H9 (cell line): ENCODE results near the gene FBXL2. TPM values are rescaled to one million over a fixed set of nuclear protein-coding genes. Genes with fewer than 3 reads are reported as not detected.

ENCODE experiments used
- DNase-seq: peaks from one replicate; pipeline ENCODE4 v3.0.0-alpha.2; 2017
- H2AFZ ChIP-seq: one replicate; pipeline ENCODE4 v1.6.1; 2013; ENCODE audit warnings: mild to moderate bottlenecking, low read length, control low read depth, moderate library complexity
- H2AK5ac ChIP-seq: 2 replicates; pipeline ENCODE4 v1.6.1; 2013; ENCODE audit warnings: low read length, control low read depth, mixed read lengths; ENCODE audit not compliant: insufficient read length
- H2BK120ac ChIP-seq: one replicate; pipeline ENCODE4 v1.6.1; 2013; ENCODE audit warnings: low read depth, mild to moderate bottlenecking, low read length, control low read depth, inconsistent platforms; ENCODE audit not compliant: poor library complexity, severe bottlenecking
- H2BK12ac ChIP-seq: 2 replicates; pipeline ENCODE4 v1.6.1; 2013; ENCODE audit warnings: low read length, control low read depth, mixed read lengths, low read depth; ENCODE audit not compliant: insufficient read length
- H2BK15ac ChIP-seq: 2 replicates; pipeline ENCODE4 v1.6.1; 2013; ENCODE audit warnings: low read depth, low read length, control low read depth
- H2BK20ac ChIP-seq: one replicate; pipeline ENCODE4 v1.6.1; 2013; ENCODE audit warnings: low read depth, mild to moderate bottlenecking, low read length, control low read depth, inconsistent platforms; ENCODE audit not compliant: poor library complexity, severe bottlenecking
- H2BK5ac ChIP-seq: 2 replicates; pipeline ENCODE4 v1.6.1; 2013; ENCODE audit warnings: low read length, control low read depth, mixed read lengths; ENCODE audit not compliant: insufficient read length
- H3K14ac ChIP-seq: 2 replicates; pipeline ENCODE4 v1.6.1; 2013; ENCODE audit warnings: low read length, control low read depth; ENCODE audit not compliant: insufficient read depth
- H3K18ac ChIP-seq: 2 replicates; pipeline ENCODE4 v1.6.1; 2013; ENCODE audit warnings: low read depth, mild to moderate bottlenecking, mixed read lengths, low read length, control low read depth; ENCODE audit not compliant: insufficient read length
- H3K23ac ChIP-seq: 2 replicates; pipeline ENCODE4 v1.6.1; 2013; ENCODE audit warnings: low read length, control low read depth, mixed read lengths, low read depth; ENCODE audit not compliant: insufficient read length
- H3K23me2 ChIP-seq: 2 replicates; pipeline ENCODE4 v1.6.1; 2013; ENCODE audit warnings: low read depth, mild to moderate bottlenecking, mixed read lengths, low read length, control low read depth; ENCODE audit not compliant: insufficient read length, poor library complexity, severe bottlenecking
- H3K27ac ChIP-seq: 2 replicates; pipeline ENCODE4 v1.5.1; 2013; ENCODE audit warnings: low read length, control low read depth, mixed read lengths, low read depth; ENCODE audit not compliant: insufficient read length
- H3K27me3 ChIP-seq: 2 replicates; pipeline ENCODE4 v1.6.1; 2013; ENCODE audit warnings: low read length, control low read depth, inconsistent platforms; ENCODE audit not compliant: insufficient read depth
- H3K4ac ChIP-seq: 2 replicates; pipeline ENCODE4 v1.6.1; 2013; ENCODE audit warnings: low read depth, mild to moderate bottlenecking, control low read depth, inconsistent platforms, low read length, moderate library complexity
- H3K4me1 ChIP-seq: 2 replicates; pipeline ENCODE4 v1.6.1; 2013; ENCODE audit warnings: low read length, control low read depth, inconsistent platforms; ENCODE audit not compliant: insufficient read depth
- H3K4me2 ChIP-seq: 2 replicates; pipeline ENCODE4 v1.6.1; 2013; ENCODE audit warnings: low read length, control low read depth, mixed read lengths; ENCODE audit not compliant: insufficient read length, insufficient read depth
- H3K56ac ChIP-seq: 2 replicates; pipeline ENCODE4 v1.6.1; 2013; ENCODE audit warnings: low read depth, mild to moderate bottlenecking, mixed read lengths, low read length, control low read depth; ENCODE audit not compliant: insufficient read length
- H3K79me1 ChIP-seq: 2 replicates; pipeline ENCODE4 v1.6.1; 2013; ENCODE audit warnings: low read depth, mild to moderate bottlenecking, moderate library complexity, low read length, control low read depth, inconsistent platforms; ENCODE audit not compliant: insufficient read depth, poor library complexity, severe bottlenecking
- H3K79me2 ChIP-seq: 2 replicates; pipeline ENCODE4 v1.6.1; 2013; ENCODE audit warnings: low read length, control low read depth, inconsistent platforms; ENCODE audit not compliant: insufficient read depth
- H3K9ac ChIP-seq: 2 replicates; pipeline ENCODE4 v1.6.1; 2013; ENCODE audit warnings: low read length, control low read depth, mixed read lengths; ENCODE audit not compliant: insufficient read length; ENCODE audit errors: extremely low read depth
- H3K9me3 ChIP-seq: one replicate; pipeline ENCODE4 v1.6.1; 2013; ENCODE audit warnings: low read depth, low read length, inconsistent platforms; ENCODE audit not compliant: control insufficient read depth
- H3T11ph ChIP-seq: one replicate; pipeline ENCODE4 v1.6.1; 2013; ENCODE audit warnings: mild to moderate bottlenecking, low read length, control low read depth, inconsistent platforms
- H4K20me1 ChIP-seq: one replicate; pipeline ENCODE4 v1.6.1; 2013; ENCODE audit not compliant: control insufficient read depth, insufficient read length, insufficient read depth
- H4K5ac ChIP-seq: 2 replicates; pipeline ENCODE4 v1.6.1; 2013; ENCODE audit warnings: low read depth, mild to moderate bottlenecking, mixed read lengths, low read length, control low read depth; ENCODE audit not compliant: insufficient read length
- H4K8ac ChIP-seq: replicated peaks from 2 replicates; pipeline ENCODE4 v1.6.1; 2013; ENCODE audit warnings: low read length, control low read depth, mixed read lengths, low read depth; ENCODE audit not compliant: insufficient read length
- H4K91ac ChIP-seq: 2 replicates; pipeline ENCODE4 v1.6.1; 2013; ENCODE audit warnings: low read depth, mild to moderate bottlenecking, moderate library complexity, mixed read lengths, low read length, control low read depth; ENCODE audit not compliant: insufficient read length
- H3K27ac Mint-ChIP-seq, 3 experiments: 2 replicates in 2 of 3; 3 replicates in 1 of 3; pipeline ENCODE4 v1.8.0; 2020 to 2021; ENCODE audit warnings: mixed read lengths in 3 of 3, mild to moderate bottlenecking in 1 of 3, moderate library complexity in 1 of 3
- H3K27me3 Mint-ChIP-seq: 2 replicates; pipeline ENCODE4 v1.8.0; 2021; ENCODE audit warnings: low read depth, mild to moderate bottlenecking, moderate library complexity, mixed read lengths
- H3K36me3 Mint-ChIP-seq, 3 experiments: 2 replicates in 2 of 3; 3 replicates in 1 of 3; pipeline ENCODE4 v1.8.0; 2020 to 2021; ENCODE audit warnings: low read depth in 3 of 3, mixed read lengths in 3 of 3; ENCODE audit not compliant: insufficient read depth in 1 of 3
- H3K4me1 Mint-ChIP-seq, 2 experiments: 2 replicates each; pipeline ENCODE4 v1.8.0; 2020; ENCODE audit warnings: mixed read lengths in 2 of 2
- H3K4me3 Mint-ChIP-seq, 2 experiments: 2 replicates in 1 of 2; 3 replicates in 1 of 2; pipeline ENCODE4 v1.8.0; 2020 to 2021; ENCODE audit warnings: mild to moderate bottlenecking in 2 of 2, mixed read lengths in 2 of 2, moderate library complexity in 1 of 2
- H3K9me3 Mint-ChIP-seq, 2 experiments: 2 replicates in 1 of 2; 3 replicates in 1 of 2; pipeline ENCODE4 v1.8.0; 2020; ENCODE audit warnings: mild to moderate bottlenecking in 2 of 2, mixed read lengths in 2 of 2, moderate library complexity in 1 of 2
- CTCF ChIP-seq: fragments of 200-600 bp; sonication (generic); conservative IDR thresholded peaks from 3 replicates; pipeline ENCODE4 v1.8.0; 2021; ENCODE audit warnings: antibody characterized with exemption, mild to moderate bottlenecking
- WGBS: extraction: QIAGEN DNeasy Blood & Tissue Kit; methylation state at CpG from one replicate; pipeline ENCODE4 v1.1.7; 2013; ENCODE audit warnings: missing lambda C conversion rate, low lambda C conversion rate, mixed read lengths; ENCODE audit not compliant: insufficient read length; ENCODE audit errors: extremely low coverage; 5-methylcytosine and 5-hydroxymethylcytosine counted together
- total RNA-seq: library from RNA; stranded (reverse); gene quantifications from 2 replicates; pipeline ENCODE4 v1.2.1, GENCODE V29; 2021

Gene FBXL2
- total RNA-seq, 1 experiment from 2014 or later, result 2.7 TPM

- Histone ChIP-seq H3K9ac (no peak overlapping the region), H2BK20ac (no peak overlapping the region), H4K8ac (no peak overlapping the region), H3K27me3 (no peaks in the 10 kb centered on the region), H2BK12ac (no peak overlapping the region), H3K4me2 (no peak overlapping the region), H2BK5ac (no peak overlapping the region), H3K9me3 (no peaks in the 10 kb centered on the region), H3K14ac (no peak overlapping the region), H4K5ac (no peak overlapping the region), H3T11ph (no peak overlapping the region), H3K18ac (no peak overlapping the region), H2BK15ac (no peak overlapping the region), H3K27ac (no peak overlapping the region), H2AK5ac (no peak overlapping the region), H3K56ac (no peak overlapping the region), H3K79me2 (peaks cover under 1% of the 10 kb centered on the region; the same call in 1 of the 2 replicates), H3K23ac (no peak overlapping the region), H3K4ac (no peak overlapping the region), H4K20me1 (no peaks in the 10 kb centered on the region), H3K23me2 (no peaks in the 10 kb centered on the region), H2BK120ac (no peak overlapping the region), H2AFZ (no peak overlapping the region), H3K4me1 (no peaks in the 10 kb centered on the region; the same call in 1 of the 2 replicates), H3K79me1 (peaks cover 4% of the 10 kb centered on the region), H4K91ac (no peak overlapping the region)
- Mint-ChIP-seq H3K36me3 (peaks cover 51 to 75% (median 75%) of the 10 kb centered on the region in 3 experiments; a peak in 6 of 7 replicates), H3K27me3 (no peaks in the 10 kb centered on the region), H3K27ac (peak overlapping the region in 1 of 3 experiments; percentile 66; a peak in 1 of 7 replicates), H3K4me1 (peaks cover 6 to 8% of the 10 kb centered on the region in 2 experiments), H3K4me3 (no peak overlapping the region), H3K9me3 (no peaks in the 10 kb centered on the region)
- no peak for DNase-seq
- no peak for TF ChIP-seq CTCF
- WGBS, result no CpG with 5 or more reads among the region's 1 CpG
These were observed 142.7 kb downstream of the FBXL2 start for GRCh38 chr3:33419948-33420347.
